Measurements from ENCODE around the gene IGLL5. TPM values are rescaled to one million over a fixed set of nuclear protein-coding genes. Genes with fewer than 3 reads are reported as not detected.

The IGLL5 gene
- total and polyA plus RNA-seq, 2 donors (not counting 3 experiments of a cell fraction or from before 2014, with no cell fraction given), result not detected

GRCh38 chr22:22884888-22885840 is 2.5 kb upstream of the IGLL5 start:
- Histone ChIP-seq H3K27ac (ENCODE audit: insufficient read depth, low read depth, low read length) (no peak overlapping the region), H3K4me3 (replicated peaks in 1 of 3; ENCODE audit: insufficient read depth in 1 of 3, low read depth in 1 of 3, low read length in 3 of 3) (no peak overlapping the region), H3K4me1 (ENCODE audit: control insufficient read depth, extremely low read depth, insufficient read depth, low read length) (no peaks in the 10 kb centered on the region), H4K20me1 (replicated peaks; ENCODE audit: control insufficient read depth, extremely low read depth, insufficient read depth, low read length) (no peaks in the 10 kb centered on the region), H3K4me2 (ENCODE audit: insufficient read depth, low read length) (no peak overlapping the region), H3K9me3 (replicated peaks; ENCODE audit: control insufficient read depth, insufficient read depth, low read length) (no peaks in the 10 kb centered on the region), H3K9ac (replicated peaks; ENCODE audit: extremely low read depth, insufficient read depth, low read length) (no peak overlapping the region), H3K79me2 (ENCODE audit: control insufficient read depth, insufficient read depth, low read length) (no peaks in the 10 kb centered on the region), H3K9me1 (replicated peaks; ENCODE audit: control insufficient read depth, extremely low read depth, insufficient read depth, low read length) (no peaks in the 10 kb centered on the region), H2AFZ (ENCODE audit: low read depth, low read length) (no peak overlapping the region), H3K27me3 (ENCODE audit: control insufficient read depth in 2 of 2, insufficient read depth in 2 of 2, low read length in 2 of 2) (no peaks in the 10 kb centered on the region), H3K36me3 (ENCODE audit: control insufficient read depth in 2 of 2, extremely low read depth in 1 of 2, insufficient read depth in 2 of 2, low read length in 2 of 2) (no peaks in the 10 kb centered on the region)
- no TSS peak for BruUV-seq (replicated peaks)
- ChIA-PET CTCF (interaction anchor here (0.9 to 4.8 kb wide), 20 partner anchors 10 to 421 kb away, joined by 3 to 75 read pairs (median 11); no protein-coding TSS in a partner anchor), POLR2A (no interaction called here)
- no peak for DNase-seq (ENCODE audit: low read depth, low spot score)
- no peak for FAIRE-seq
- intact Hi-C loops (cut with micrococcal nuclease) (loop anchor here (1.0 kb wide), 2 partner anchors 37 to 75 kb away; no protein-coding TSS in a partner anchor), dilution Hi-C loops (cut with MboI; ENCODE audit: extremely low pct_ligation_motif_present, low sequenced_read_pairs) (no loop called here)
- TF ChIP-seq GATA2 (IDR thresholded peaks at IDR 0.05; ENCODE audit: insufficient read depth, insufficient read length, low read depth, low read length) (no peak), POLR2AphosphoS5 (IDR thresholded peaks at IDR 0.05; ENCODE audit: insufficient read depth, low read depth, low read length) (no peak), MYC (IDR thresholded peaks at IDR 0.05; ENCODE audit: low read depth, low read length) (no peak), FOS (IDR thresholded peaks at IDR 0.05; ENCODE audit: borderline replicate concordance, insufficient read depth, low read length) (no peak), JUN (IDR thresholded peaks at IDR 0.05; ENCODE audit: borderline replicate concordance, insufficient read depth, insufficient read length, low read depth) (no peak), EZH2 (IDR thresholded peaks at IDR 0.05; ENCODE audit: borderline replicate concordance, low read depth, low read length, severe bottlenecking) (no peak)

DNA sequence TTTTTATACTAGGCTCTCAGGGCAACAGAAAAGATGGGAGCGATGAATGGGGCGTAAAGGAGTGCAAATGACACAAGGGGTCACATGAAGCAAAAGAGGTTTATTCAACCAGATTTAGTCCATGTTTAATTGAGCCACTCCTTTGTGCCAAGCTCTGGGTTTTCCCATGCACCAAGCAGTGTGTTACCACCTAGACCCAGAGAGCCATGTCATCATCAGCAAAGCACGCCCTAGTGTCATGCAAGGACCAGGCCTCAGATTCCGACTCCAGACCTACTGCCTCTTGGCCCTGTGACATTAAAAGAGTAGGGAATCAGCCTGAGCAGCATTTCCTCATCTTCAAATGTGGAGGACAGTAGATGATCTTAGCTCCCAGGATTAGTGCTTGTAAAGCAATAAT is 1.1 kb upstream of the IGLL5 start:
- H3K9me3 ChIP-seq (replicated peaks; ENCODE audit: control insufficient read depth, insufficient read depth, low read length), result no peaks in the 10 kb centered on the region
- DNase-seq (ENCODE audit: low read depth, low spot score), result no peak
- TF ChIP-seq POLR2A (IDR thresholded peaks at IDR 0.05; ENCODE audit: low read depth, low read length), result no peak
- TF ChIP-seq MAX (IDR thresholded peaks at IDR 0.05; ENCODE audit: insufficient read depth, insufficient read length), result no peak
- no peak for TF ChIP-seq JUN (IDR thresholded peaks at IDR 0.05; ENCODE audit: borderline replicate concordance, insufficient read depth, insufficient read length, low read depth)
- no peak for TF ChIP-seq GATA2 (IDR thresholded peaks at IDR 0.05; ENCODE audit: insufficient read depth, insufficient read length, low read depth, low read length)
- TF ChIP-seq FOS (IDR thresholded peaks at IDR 0.05; ENCODE audit: borderline replicate concordance, insufficient read depth, low read length), result no peak
- TF ChIP-seq MYC (IDR thresholded peaks at IDR 0.05; ENCODE audit: low read depth, low read length), result no peak
- TF ChIP-seq, protein P1, sequence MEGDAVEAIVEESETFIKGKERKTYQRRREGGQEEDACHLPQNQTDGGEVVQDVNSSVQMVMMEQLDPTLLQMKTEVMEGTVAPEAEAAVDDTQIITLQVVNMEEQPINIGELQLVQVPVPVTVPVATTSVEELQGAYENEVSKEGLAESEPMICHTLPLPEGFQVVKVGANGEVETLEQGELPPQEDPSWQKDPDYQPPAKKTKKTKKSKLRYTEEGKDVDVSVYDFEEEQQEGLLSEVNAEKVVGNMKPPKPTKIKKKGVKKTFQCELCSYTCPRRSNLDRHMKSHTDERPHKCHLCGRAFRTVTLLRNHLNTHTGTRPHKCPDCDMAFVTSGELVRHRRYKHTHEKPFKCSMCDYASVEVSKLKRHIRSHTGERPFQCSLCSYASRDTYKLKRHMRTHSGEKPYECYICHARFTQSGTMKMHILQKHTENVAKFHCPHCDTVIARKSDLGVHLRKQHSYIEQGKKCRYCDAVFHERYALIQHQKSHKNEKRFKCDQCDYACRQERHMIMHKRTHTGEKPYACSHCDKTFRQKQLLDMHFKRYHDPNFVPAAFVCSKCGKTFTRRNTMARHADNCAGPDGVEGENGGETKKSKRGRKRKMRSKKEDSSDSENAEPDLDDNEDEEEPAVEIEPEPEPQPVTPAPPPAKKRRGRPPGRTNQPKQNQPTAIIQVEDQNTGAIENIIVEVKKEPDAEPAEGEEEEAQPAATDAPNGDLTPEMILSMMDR (IDR thresholded peaks at IDR 0.05; ENCODE audit: extremely low read depth in 1 of 2, insufficient read depth in 1 of 2, low read depth in 1 of 2, low read length in 2 of 2), result no peak
- no peak for TF ChIP-seq EZH2 (IDR thresholded peaks at IDR 0.05; ENCODE audit: borderline replicate concordance, low read depth, low read length, severe bottlenecking)
- no peak for TF ChIP-seq POLR2AphosphoS5 (IDR thresholded peaks at IDR 0.05; ENCODE audit: insufficient read depth, low read depth, low read length)
- no peak for FAIRE-seq
- intact Hi-C loops (cut with micrococcal nuclease) (no loop called here), dilution Hi-C loops (cut with MboI; ENCODE audit: extremely low pct_ligation_motif_present, low sequenced_read_pairs) (no loop called here)
- no peaks in the 10 kb centered on the region for H3K4me1 ChIP-seq (ENCODE audit: control insufficient read depth, extremely low read depth, insufficient read depth, low read length)
- H3K27me3 ChIP-seq (ENCODE audit: control insufficient read depth in 2 of 2, insufficient read depth in 2 of 2, low read length in 2 of 2), result no peaks in the 10 kb centered on the region
- H3K4me2 ChIP-seq (ENCODE audit: insufficient read depth, low read length), result no peak overlapping the region
- ChIA-PET CTCF (no interaction called here), POLR2A (no interaction called here)
- H3K9me1 ChIP-seq (replicated peaks; ENCODE audit: control insufficient read depth, extremely low read depth, insufficient read depth, low read length), result no peaks in the 10 kb centered on the region
- no peak overlapping the region for H3K27ac ChIP-seq (ENCODE audit: insufficient read depth, low read depth, low read length)
- H2AFZ ChIP-seq (ENCODE audit: low read depth, low read length), result no peak overlapping the region
- H3K9ac ChIP-seq (replicated peaks; ENCODE audit: extremely low read depth, insufficient read depth, low read length), result no peak overlapping the region
- H3K79me2 ChIP-seq (ENCODE audit: control insufficient read depth, insufficient read depth, low read length), result no peaks in the 10 kb centered on the region
- H3K4me3 ChIP-seq (replicated peaks in 1 of 3; ENCODE audit: insufficient read depth in 1 of 3, low read depth in 1 of 3, low read length in 3 of 3), result no peak overlapping the region
- H4K20me1 ChIP-seq (replicated peaks; ENCODE audit: control insufficient read depth, extremely low read depth, insufficient read depth, low read length), result no peaks in the 10 kb centered on the region
- H3K36me3 ChIP-seq (ENCODE audit: control insufficient read depth in 2 of 2, extremely low read depth in 1 of 2, insufficient read depth in 2 of 2, low read length in 2 of 2), result no peaks in the 10 kb centered on the region
- no TSS peak for BruUV-seq (replicated peaks)

Measured in endothelial cell of umbilical vein (primary cell).